ENCODE measurements around the gene SOX2. TPM values are rescaled to one million over a fixed set of nuclear protein-coding genes. Genes with fewer than 3 reads are reported as not detected.
"Not testable (repeated sequence)": the region's sequence is repeated elsewhere in the genome, so short reads cannot be mapped to it uniquely, and the experiment has no call there.

Gene SOX2
- total RNA-seq, 2 donors from 2014 or later, result 0.51 to 0.67 TPM

GRCh38 chr3:181753391-181753790, 41.7 kb downstream of the SOX2 start:
- no peaks in the 10 kb centered on the region for H3K36me3 ChIP-seq
- H3K27me3 ChIP-seq, result peaks cover 0 to 2% of the 10 kb centered on the region in 2 donors
- no peak for DNase-seq (ENCODE audit: low spot score)
- no peaks in the 10 kb centered on the region for H3K9me3 ChIP-seq
- TF ChIP-seq CTCF (IDR thresholded peaks at IDR 0.05), result no peak
- H3K4me3 ChIP-seq, result no peak overlapping the region
- H3K4me1 ChIP-seq, result no peaks in the 10 kb centered on the region
- no peak overlapping the region for H3K27ac ChIP-seq

GRCh38 chr3:181755959-181756358, 44.2 kb downstream of the SOX2 start:
- H3K4me1 ChIP-seq, result no peaks in the 10 kb centered on the region
- H3K27ac ChIP-seq, result no peak overlapping the region
- no peak overlapping the region for H3K4me3 ChIP-seq
- DNase-seq (ENCODE audit: low spot score), result no peak
- H3K36me3 ChIP-seq, result no peaks in the 10 kb centered on the region
- H3K9me3 ChIP-seq, result no peaks in the 10 kb centered on the region
- no peak for TF ChIP-seq CTCF (IDR thresholded peaks at IDR 0.05)
- H3K27me3 ChIP-seq, result peaks cover 0 to 2% of the 10 kb centered on the region in 2 donors

GRCh38 chr3:181756645-181757297, 45.0 kb downstream of the SOX2 start:
- Histone ChIP-seq H3K27ac (no peak overlapping the region), H3K9me3 (no peaks in the 10 kb centered on the region), H3K27me3 (peaks cover 0 to 2% of the 10 kb centered on the region in 2 donors), H3K4me3 (no peak overlapping the region), H3K36me3 (no peaks in the 10 kb centered on the region), H3K4me1 (no peaks in the 10 kb centered on the region)
- TF ChIP-seq CTCF (IDR thresholded peaks at IDR 0.05), result no peak
- no peak for DNase-seq (ENCODE audit: low spot score)

GRCh38 chr3:181757694-181758306, 46.1 kb downstream of the SOX2 start:
- Histone ChIP-seq H3K27me3 (peaks cover 0 to 2% of the 10 kb centered on the region in 2 donors), H3K36me3 (no peaks in the 10 kb centered on the region), H3K4me3 (no peak overlapping the region), H3K27ac (no peak overlapping the region), H3K9me3 (no peaks in the 10 kb centered on the region), H3K4me1 (no peaks in the 10 kb centered on the region)
- DNase-seq (ENCODE audit: low spot score), result no peak
- no peak for TF ChIP-seq CTCF (IDR thresholded peaks at IDR 0.05)

GRCh38 chr3:181761906-181762305, 50.2 kb downstream of the SOX2 start:
- H3K27me3 ChIP-seq, result no peaks in the 10 kb centered on the region
- no peaks in the 10 kb centered on the region for H3K36me3 ChIP-seq
- no peak for TF ChIP-seq CTCF (IDR thresholded peaks at IDR 0.05)
- H3K27ac ChIP-seq, result no peak overlapping the region
- DNase-seq (ENCODE audit: low spot score), result no peak
- no peaks in the 10 kb centered on the region for H3K4me1 ChIP-seq
- no peak overlapping the region for H3K4me3 ChIP-seq
- no peaks in the 10 kb centered on the region for H3K9me3 ChIP-seq

- H3K36me3 ChIP-seq; H3K27ac ChIP-seq; H3K27me3 ChIP-seq; H3K4me3 ChIP-seq; DNase-seq (ENCODE audit: low spot score); H3K9me3 ChIP-seq; H3K4me1 ChIP-seq: not testable (repeated sequence)
Observed at GRCh38 chr3:181764033-181764432, 52.3 kb downstream of the SOX2 start.

Data from right atrium auricular region (tissue), 2 donors.